ENCODE data around the gene VWF. TPM values are rescaled to one million over a fixed set of nuclear protein-coding genes. Genes with fewer than 3 reads are reported as not detected.

The VWF gene
- total and polyA plus RNA-seq, 12 donors: 104 to 480 (median 253) TPM

- peak in 6 of 8 donors; percentile 9 to 48 (median 24) for ATAC-seq
- Histone ChIP-seq H3K4me1 (peaks cover 0 to 63% (median 9%) of the 10 kb centered on the region in 9 donors), H3K27ac (peak overlapping the region in 7 of 10 donors; percentile 15 to 62 (median 37)), H3K36me3 (peaks cover 0 to 95% (median 6%) of the 10 kb centered on the region in 9 donors), H3K9me3 (no peaks in the 10 kb centered on the region), H3K27me3 (no peaks in the 10 kb centered on the region), H3K4me3 (no peak overlapping the region)
- peak in 1 of 2 donors; percentile 60 for DNase-seq
- 63 to 71% methylated on average over 16 of the region's 16 CpGs for WGBS, 2 donors
- intact Hi-C loops (cut with DNase I): loop anchor here in 3 of 10 donors (5.0 kb wide), 3 partner anchors 115 to 215 kb away; no protein-coding TSS in a partner anchor
- peak in 6 of 9 donors; percentile 30 to 53 (median 41) for TF ChIP-seq CTCF (IDR thresholded peaks at IDR 0.05)
These were observed 57.1 kb downstream of the VWF start for GRCh38 chr12:6067152-6067916.

- no peak for DNase-seq
- 86 to 96% methylated on average over 1 of the region's 1 CpG for WGBS, 2 donors
- TF ChIP-seq CTCF (IDR thresholded peaks at IDR 0.05): no peak
- Histone ChIP-seq H3K27ac (peak overlapping the region in 7 of 10 donors; percentile 10 to 62 (median 37)), H3K4me3 (no peak overlapping the region), H3K27me3 (no peaks in the 10 kb centered on the region), H3K4me1 (peaks cover 0 to 57% (median 7%) of the 10 kb centered on the region in 9 donors), H3K36me3 (peaks cover 0 to 94% (median 6%) of the 10 kb centered on the region in 9 donors), H3K9me3 (no peaks in the 10 kb centered on the region)
- ATAC-seq: no peak
- intact Hi-C loops (cut with DNase I): loop anchor here in 3 of 10 donors (5.0 kb wide), 3 partner anchors 116 to 216 kb away; no protein-coding TSS in a partner anchor
These were observed 57.8 kb downstream of the VWF start for GRCh38 chr12:6066651-6067050.

- H3K9me3 ChIP-seq: no peaks in the 10 kb centered on the region
- H3K36me3 ChIP-seq: peaks cover 0 to 94% (median 6%) of the 10 kb centered on the region in 9 donors
- H3K27ac ChIP-seq: peak overlapping the region in 4 of 10 donors; percentile 14 to 62 (median 54)
- intact Hi-C loops (cut with DNase I): loop anchor here in 6 of 10 donors (2.0 to 5.0 kb wide), 5 partner anchors 116 to 216 kb away; no protein-coding TSS in a partner anchor
- no peak for DNase-seq
- TF ChIP-seq CTCF (IDR thresholded peaks at IDR 0.05): no peak
- no peaks in the 10 kb centered on the region for H3K27me3 ChIP-seq
- H3K4me1 ChIP-seq: peaks cover 0 to 52% (median 7%) of the 10 kb centered on the region in 9 donors
- no peak overlapping the region for H3K4me3 ChIP-seq
- 89 to 91% methylated on average over 5 of the region's 5 CpGs for WGBS, 2 donors
- no peak for ATAC-seq
These were observed 58.6 kb downstream of the VWF start for GRCh38 chr12:6065863-6066199.

GRCh38 chr12:6065131-6065862 lies 59.2 kb downstream of the VWF start:
- TF ChIP-seq CTCF (IDR thresholded peaks at IDR 0.05): no peak
- DNase-seq: no peak
- no peaks in the 10 kb centered on the region for H3K9me3 ChIP-seq
- peak overlapping the region in 3 of 10 donors; percentile 14 to 52 (median 31) for H3K27ac ChIP-seq
- ATAC-seq: no peak
- peaks cover 0 to 50% (median 7%) of the 10 kb centered on the region in 9 donors for H3K4me1 ChIP-seq
- H3K36me3 ChIP-seq: peaks cover 0 to 94% (median 6%) of the 10 kb centered on the region in 9 donors
- 90 to 91% methylated on average over 8 of the region's 8 CpGs for WGBS, 2 donors
- no peaks in the 10 kb centered on the region for H3K27me3 ChIP-seq
- H3K4me3 ChIP-seq: no peak overlapping the region
- intact Hi-C loops (cut with DNase I): loop anchor here in 6 of 10 donors (2.0 to 5.0 kb wide), 5 partner anchors 117 to 217 kb away; no protein-coding TSS in a partner anchor
